GM19468 (cell line): Measurements from ENCODE around the gene NYNRIN.
"Not testable (repeated sequence)": the region's sequence is repeated elsewhere in the genome, so short reads cannot be mapped to it uniquely, and the experiment has no call there.

Experiments used
- ATAC-seq: cut with Tn5 transposase; IDR thresholded peaks from one replicate; pipeline ENCODE4 v1.9.1; 2021; ENCODE audit warnings: mild to moderate bottlenecking, moderate library complexity, moderate number of reproducible peaks; ENCODE audit not compliant: unreplicated experiment; ENCODE audit errors: extremely low read depth

The NYNRIN gene

GRCh38 chr14:24398653-24399446, at the start of gene NYNRIN:
Gene NYNRIN, plus strand, starts transcription at chr14:24399003. Its CDS starts 244 bp downstream, at chr14:24399247.
- ATAC-seq: no peak

- ATAC-seq: no peak
These were observed 49.1 kb upstream of the NYNRIN start for GRCh38 chr14:24349742-24350141.

GRCh38 chr14:24351517-24351916, 47.3 kb upstream of the NYNRIN start:
- no peak for ATAC-seq

- ATAC-seq: no peak
These were observed 45.0 kb upstream of the NYNRIN start for GRCh38 chr14:24353559-24354481.

- ATAC-seq: not testable (repeated sequence)
These were observed 44.3 kb upstream of the NYNRIN start for GRCh38 chr14:24354482-24354825.

GRCh38 chr14:24355009-24355408, 43.8 kb upstream of the NYNRIN start:
- no peak for ATAC-seq

GRCh38 chr14:24356208-24356607, 42.6 kb upstream of the NYNRIN start:
- ATAC-seq: no peak

- ATAC-seq: no peak
These were observed 38.5 kb upstream of the NYNRIN start for GRCh38 chr14:24360281-24360680.

GRCh38 chr14:24361326-24361725, 37.5 kb upstream of the NYNRIN start:
- no peak for ATAC-seq

- no peak for ATAC-seq
These were observed 36.4 kb upstream of the NYNRIN start for GRCh38 chr14:24362241-24362960.

GRCh38 chr14:24363401-24363800, 35.4 kb upstream of the NYNRIN start:
- ATAC-seq: no peak

- no peak for ATAC-seq
These were observed 34.0 kb upstream of the NYNRIN start for GRCh38 chr14:24364841-24365240.

- peak; percentile 49 for ATAC-seq
These were observed 33.0 kb upstream of the NYNRIN start for GRCh38 chr14:24365600-24366412.

GRCh38 chr14:24366413-24366720, 32.4 kb upstream of the NYNRIN start:
- no peak for ATAC-seq

GRCh38 chr14:24366721-24367513, 31.9 kb upstream of the NYNRIN start:
- peak; percentile 28 for ATAC-seq

- no peak for ATAC-seq
These were observed 31.1 kb upstream of the NYNRIN start, which contains the start of gene NFATC4 for GRCh38 chr14:24367514-24368211. Gene NFATC4, plus strand, starts transcription at chr14:24368184. Its CDS starts 157 bp downstream, at chr14:24368341.

- ATAC-seq: no peak
These were observed 30.6 kb upstream of the NYNRIN start for GRCh38 chr14:24368212-24368561.

- ATAC-seq: no peak
These were observed 30.1 kb upstream of the NYNRIN start for GRCh38 chr14:24368562-24369252.
